Lower lobe of right lung (tissue), 2 donors: ENCODE data around the gene C16orf87. TPM values are rescaled to one million over a fixed set of nuclear protein-coding genes. Genes with fewer than 3 reads are reported as not detected.

Experiments used
- ATAC-seq, 2 donors: fragments of 200-7000 bp; cut with Tn5 transposase; one replicate each; pipeline ENCODE4 v1.9.1; 2020 to 2022; ENCODE audit warnings: mild to moderate bottlenecking in 2 of 2, moderate library complexity in 2 of 2
- DNase-seq: peaks from one replicate; pipeline ENCODE4 v3.0.0-alpha.2; 2020
- H3K27ac ChIP-seq: fragments of 200-600 bp; one replicate; pipeline ENCODE4 v1.8.0; 2022
- H3K27me3 ChIP-seq: fragments of 200-600 bp; one replicate; pipeline ENCODE4 v1.8.0; 2022; ENCODE audit warnings: low read depth
- H3K36me3 ChIP-seq: fragments of 200-600 bp; one replicate; pipeline ENCODE4 v1.8.0; 2022; ENCODE audit warnings: mild to moderate bottlenecking
- H3K4me1 ChIP-seq: fragments of 200-600 bp; one replicate; pipeline ENCODE4 v1.8.0; 2022
- H3K4me3 ChIP-seq: fragments of 200-600 bp; one replicate; pipeline ENCODE4 v1.8.0; 2022; ENCODE audit warnings: mild to moderate bottlenecking
- H3K9me3 ChIP-seq: fragments of 200-600 bp; one replicate; pipeline ENCODE4 v1.8.0; 2022
- intact Hi-C: fragments of 100-400 bp; cut with DNase I; formaldehyde crosslinking; loops from one replicate; pipeline ENCODE4 v1.11.0; 2022
- total RNA-seq: library from RNA; stranded (reverse); fragmentation: NEBNext Ultra II Directional; extraction: Animal tissue kit (Norgen Biotek cat#: 25700); gene quantifications from one replicate; pipeline ENCODE4 v1.2.1, GENCODE V29; 2021
- TF ChIP-seq, protein P1 (sequence below): fragments of 200-600 bp; IDR thresholded peaks from one replicate; pipeline ENCODE4 v1.8.0; 2022; ENCODE audit warnings: antibody characterized with exemption, mild to moderate bottlenecking
- donor health status: DM: no; HTN: yes; CAD: no; lungs with severe emphysema.

Gene C16orf87
- total RNA-seq, 1 donor from 2014 or later = 5.8 TPM

DNA sequence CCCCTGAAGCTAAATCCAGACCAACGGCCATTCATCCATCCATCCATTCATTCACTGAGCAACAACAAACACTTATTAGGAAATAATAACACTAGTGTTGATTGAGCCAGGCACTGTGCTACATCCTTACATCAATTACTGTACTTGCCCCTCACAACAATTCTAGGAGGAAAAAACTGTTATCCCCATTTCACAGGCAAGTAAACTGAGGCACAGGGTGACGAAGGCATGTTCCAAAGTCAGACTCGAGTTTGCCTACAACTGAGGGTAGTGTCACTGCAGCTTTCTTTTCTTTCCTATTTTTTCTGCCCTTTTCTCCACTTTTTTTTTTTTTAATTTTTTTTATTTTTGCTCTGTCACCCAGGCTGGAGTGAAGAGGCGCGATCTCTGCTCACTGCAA lies 71.7 kb downstream of the C16orf87 start:
- H3K4me3 ChIP-seq = no peak overlapping the region
- TF ChIP-seq, protein P1, sequence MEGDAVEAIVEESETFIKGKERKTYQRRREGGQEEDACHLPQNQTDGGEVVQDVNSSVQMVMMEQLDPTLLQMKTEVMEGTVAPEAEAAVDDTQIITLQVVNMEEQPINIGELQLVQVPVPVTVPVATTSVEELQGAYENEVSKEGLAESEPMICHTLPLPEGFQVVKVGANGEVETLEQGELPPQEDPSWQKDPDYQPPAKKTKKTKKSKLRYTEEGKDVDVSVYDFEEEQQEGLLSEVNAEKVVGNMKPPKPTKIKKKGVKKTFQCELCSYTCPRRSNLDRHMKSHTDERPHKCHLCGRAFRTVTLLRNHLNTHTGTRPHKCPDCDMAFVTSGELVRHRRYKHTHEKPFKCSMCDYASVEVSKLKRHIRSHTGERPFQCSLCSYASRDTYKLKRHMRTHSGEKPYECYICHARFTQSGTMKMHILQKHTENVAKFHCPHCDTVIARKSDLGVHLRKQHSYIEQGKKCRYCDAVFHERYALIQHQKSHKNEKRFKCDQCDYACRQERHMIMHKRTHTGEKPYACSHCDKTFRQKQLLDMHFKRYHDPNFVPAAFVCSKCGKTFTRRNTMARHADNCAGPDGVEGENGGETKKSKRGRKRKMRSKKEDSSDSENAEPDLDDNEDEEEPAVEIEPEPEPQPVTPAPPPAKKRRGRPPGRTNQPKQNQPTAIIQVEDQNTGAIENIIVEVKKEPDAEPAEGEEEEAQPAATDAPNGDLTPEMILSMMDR = no peak
- intact Hi-C loops = no loop called here
- ATAC-seq = no peak
- H3K27ac ChIP-seq = no peak overlapping the region
- H3K9me3 ChIP-seq = no peaks in the 10 kb centered on the region
- peaks cover 8% of the 10 kb centered on the region for H3K27me3 ChIP-seq
- DNase-seq = no peak
- H3K36me3 ChIP-seq = no peaks in the 10 kb centered on the region
- H3K4me1 ChIP-seq = no peaks in the 10 kb centered on the region

DNA sequence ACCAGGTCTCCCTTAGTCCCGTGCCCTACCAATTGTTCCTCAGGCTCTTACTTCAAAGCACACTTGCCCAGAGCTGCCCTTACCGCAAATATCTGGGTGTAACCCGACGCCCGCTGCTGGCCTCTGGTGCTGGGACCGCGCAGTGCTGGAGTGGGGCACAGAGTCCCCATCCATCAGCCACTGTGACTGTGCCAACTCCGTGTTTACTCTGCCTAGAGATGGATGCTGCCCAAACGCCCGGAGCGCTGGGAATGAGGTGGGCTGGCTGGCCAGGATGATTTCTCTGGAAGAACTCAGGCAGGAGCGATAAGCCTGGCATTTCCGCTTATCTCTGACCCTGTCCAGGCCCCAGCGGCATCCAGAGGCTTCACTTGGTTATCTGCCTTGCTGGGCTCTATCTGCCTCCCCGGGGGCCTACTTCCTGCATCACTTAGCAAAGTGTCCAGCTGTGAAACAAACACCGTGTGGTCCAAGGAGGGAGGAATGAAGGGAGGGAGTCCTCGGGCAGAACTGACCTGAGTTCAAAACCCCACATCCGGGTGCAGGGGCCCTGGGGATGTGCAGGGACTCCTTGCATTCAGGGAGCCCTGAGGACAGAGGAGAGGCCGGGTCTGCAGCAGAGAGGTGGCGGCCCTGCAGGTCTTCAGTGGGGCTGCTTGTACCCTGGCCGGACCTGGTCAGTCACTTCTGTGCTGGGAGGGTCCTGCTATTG lies 73.5 kb downstream of the C16orf87 start:
- H3K27me3 ChIP-seq = peaks cover 8% of the 10 kb centered on the region
- H3K4me3 ChIP-seq = no peak overlapping the region
- TF ChIP-seq, protein P1 = no peak
- no peaks in the 10 kb centered on the region for H3K9me3 ChIP-seq
- H3K27ac ChIP-seq = no peak overlapping the region
- peak; percentile 42 to 75 for ATAC-seq
- intact Hi-C loops = no loop called here
- peak; percentile 57 for DNase-seq
- no peaks in the 10 kb centered on the region for H3K36me3 ChIP-seq
- H3K4me1 ChIP-seq = no peaks in the 10 kb centered on the region

DNA sequence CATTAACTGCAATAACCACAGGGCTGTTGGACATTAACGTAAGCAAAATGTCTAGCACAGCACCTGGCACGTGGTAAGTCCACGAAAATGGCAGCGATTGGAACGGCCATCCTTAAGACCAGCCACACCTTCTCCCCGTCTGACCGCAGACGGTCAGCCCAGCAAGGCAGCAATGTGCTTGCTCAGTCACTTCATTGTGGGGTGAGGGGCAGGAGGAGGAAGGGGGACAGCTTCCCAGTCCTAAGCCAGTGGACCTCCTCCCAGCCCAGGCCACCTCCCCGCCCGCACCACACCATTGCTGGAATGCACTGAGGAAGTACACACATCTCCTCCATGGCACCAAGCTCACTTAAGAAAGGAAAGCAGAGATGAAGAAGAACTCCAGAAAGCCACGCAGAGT lies 74.2 kb downstream of the C16orf87 start:
- DNase-seq = no peak
- Histone ChIP-seq H3K27me3 (peaks cover 8% of the 10 kb centered on the region), H3K36me3 (no peaks in the 10 kb centered on the region), H3K4me3 (no peak overlapping the region), H3K27ac (no peak overlapping the region), H3K9me3 (no peaks in the 10 kb centered on the region), H3K4me1 (no peaks in the 10 kb centered on the region)
- intact Hi-C loops = no loop called here
- ATAC-seq = no peak
- TF ChIP-seq, protein P1 = no peak

DNA sequence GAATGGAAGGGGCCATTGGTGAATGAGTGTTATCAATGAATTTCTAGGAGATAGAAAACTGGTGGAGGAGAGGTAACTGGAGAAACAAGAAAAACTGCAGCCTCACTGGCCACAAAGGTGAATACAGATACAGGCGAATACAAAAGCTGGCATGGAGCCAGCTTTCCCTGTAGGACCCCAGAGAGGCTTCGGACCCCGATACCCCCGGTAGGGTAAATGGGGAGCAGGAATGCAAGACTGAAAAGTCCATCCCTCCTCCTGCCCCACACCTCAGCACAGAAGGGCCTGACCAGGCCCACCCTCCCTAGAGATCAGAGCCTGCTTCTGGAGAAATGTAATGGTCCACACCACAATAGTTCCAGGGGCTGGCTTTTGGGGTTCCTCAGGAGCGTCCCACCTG lies 78.0 kb downstream of the C16orf87 start:
- H3K4me3 ChIP-seq = no peak overlapping the region
- H3K27ac ChIP-seq = no peak overlapping the region
- DNase-seq (no peak), ATAC-seq (no peak)
- H3K4me1 ChIP-seq = peaks cover 7% of the 10 kb centered on the region
- TF ChIP-seq, protein P1 = no peak
- H3K9me3 ChIP-seq = no peaks in the 10 kb centered on the region
- intact Hi-C loops = no loop called here
- H3K27me3 ChIP-seq = peaks cover 4% of the 10 kb centered on the region
- H3K36me3 ChIP-seq = no peaks in the 10 kb centered on the region

DNA sequence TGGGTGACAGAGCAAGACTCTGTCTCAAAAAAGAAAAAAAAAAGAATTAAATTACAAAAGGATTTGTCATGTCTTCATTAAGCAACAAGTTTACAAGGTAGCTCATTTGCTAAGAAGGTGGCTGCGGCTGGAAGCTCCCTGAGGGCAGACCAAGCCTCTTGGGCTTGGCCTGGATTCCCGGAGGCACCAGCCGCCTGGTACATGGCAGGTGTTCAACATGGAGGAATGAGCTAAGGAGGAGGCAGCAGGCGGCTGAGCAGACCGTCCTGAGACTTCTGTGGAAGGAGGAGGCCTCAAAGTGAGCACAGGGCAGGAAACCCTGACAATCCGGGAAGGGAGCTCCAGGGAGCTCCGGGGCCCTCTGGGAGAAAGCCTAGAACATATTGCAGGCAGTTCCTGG lies 79.6 kb downstream of the C16orf87 start:
- peaks cover 7% of the 10 kb centered on the region for H3K4me1 ChIP-seq
- intact Hi-C loops = no loop called here
- TF ChIP-seq, protein P1 = no peak
- H3K27ac ChIP-seq = no peak overlapping the region
- no peaks in the 10 kb centered on the region for H3K36me3 ChIP-seq
- no peaks in the 10 kb centered on the region for H3K9me3 ChIP-seq
- no peak for DNase-seq
- H3K4me3 ChIP-seq = no peak overlapping the region
- H3K27me3 ChIP-seq = peaks cover 4% of the 10 kb centered on the region
- ATAC-seq = no peak
